IMR-90 (cell line): ENCODE data around the gene ZNHIT1. TPM values are rescaled to one million over a fixed set of nuclear protein-coding genes. Genes with fewer than 3 reads are reported as not detected.

Source experiments
- ATAC-seq: fragments of 200-7000 bp; cut with Tn5 transposase; 2 replicates; pipeline ENCODE4 v1.9.1; 2020; ENCODE audit warnings: low read depth, mild to moderate bottlenecking, moderate library complexity
- BruUV-seq: library from RNA; stranded (reverse); fragments of 400-500 nt; replicated peaks from 2 replicates; lab custom pipeline; 2021; lab: Mats Ljungman, UMichigan
- CTCF ChIA-PET: fragments of 300-600 bp; formaldehyde crosslinking; extraction: SDS; loops from one replicate; lab custom pipeline; 2021; ENCODE audit warnings: antibody characterized with exemption; lab: Yijun Ruan, JAX
- POLR2A ChIA-PET: fragments of 300-600 bp; sonication (Branson Sonifier 250); formaldehyde crosslinking; loops from one replicate; lab custom pipeline; 2022; ENCODE audit warnings: antibody characterized with exemption; ENCODE audit not compliant: unreplicated experiment; lab: Charles Lee
- DNase-seq: peaks from one replicate; pipeline ENCODE4 v3.0.0; 2013
- H2AFZ ChIP-seq: replicated peaks from 2 replicates; pipeline ENCODE3; 2013; ENCODE audit warnings: low read length, mild to moderate bottlenecking; ENCODE audit not compliant: poor library complexity
- H2AK5ac ChIP-seq: 2 replicates; pipeline ENCODE4 v1.6.1; 2013; ENCODE audit warnings: low read depth, low read length, inconsistent platforms
- H2AK9ac ChIP-seq: replicated peaks from 2 replicates; pipeline ENCODE3; 2013; ENCODE audit warnings: mild to moderate bottlenecking, low read depth, low read length, moderate library complexity; ENCODE audit not compliant: poor library complexity
- H2BK120ac ChIP-seq: 2 replicates; pipeline ENCODE4 v1.6.1; 2013; ENCODE audit warnings: low read depth, low read length, inconsistent platforms
- H2BK15ac ChIP-seq: 3 replicates; pipeline ENCODE4 v1.6.1; 2013; ENCODE audit warnings: low read depth, low read length, inconsistent platforms
- H2BK20ac ChIP-seq: 2 replicates; pipeline ENCODE4 v1.6.1; 2013; ENCODE audit warnings: low read depth, mild to moderate bottlenecking, inconsistent platforms, low read length, moderate library complexity
- H2BK5ac ChIP-seq: 2 replicates; pipeline ENCODE4 v1.6.1; 2013; ENCODE audit warnings: mild to moderate bottlenecking, low read depth, low read length, inconsistent platforms; ENCODE audit not compliant: poor library complexity, severe bottlenecking
- H3K14ac ChIP-seq: replicated peaks from 2 replicates; pipeline ENCODE4 v1.6.1; 2013; ENCODE audit warnings: low read depth, low read length, inconsistent platforms
- H3K18ac ChIP-seq: 2 replicates; pipeline ENCODE4 v1.6.1; 2013; ENCODE audit warnings: low read depth, low read length, control low read depth
- H3K23ac ChIP-seq: 2 replicates; pipeline ENCODE4 v1.6.1; 2013; ENCODE audit warnings: low read depth, low read length, inconsistent platforms
- H3K27ac ChIP-seq: 2 replicates; pipeline ENCODE4 v1.5.1; 2013; ENCODE audit warnings: mild to moderate bottlenecking, control low read depth, low read length; ENCODE audit not compliant: insufficient read depth
- H3K27me3 ChIP-seq: 2 replicates; pipeline ENCODE4 v1.6.1; 2013; ENCODE audit warnings: low read length; ENCODE audit not compliant: control insufficient read depth, insufficient read depth
- H3K36me3 ChIP-seq: 2 replicates; pipeline ENCODE4 v1.6.1; 2013; ENCODE audit warnings: low read length, mixed read lengths; ENCODE audit not compliant: control insufficient read depth, insufficient read depth
- H3K4ac ChIP-seq: 2 replicates; pipeline ENCODE4 v1.6.1; 2013; ENCODE audit warnings: low read depth, low read length, inconsistent platforms
- H3K4me1 ChIP-seq: 2 replicates; pipeline ENCODE4 v1.6.1; 2013; ENCODE audit warnings: low read length, mixed read lengths; ENCODE audit not compliant: control insufficient read depth, insufficient read depth
- H3K4me2 ChIP-seq: 2 replicates; pipeline ENCODE4 v1.6.1; 2013; ENCODE audit warnings: low read depth, mild to moderate bottlenecking, control low read depth, low read length, moderate library complexity
- H3K4me3 ChIP-seq: 2 replicates; pipeline ENCODE4 v1.5.1; 2013; ENCODE audit warnings: low read depth, mild to moderate bottlenecking, control low read depth, low read length, moderate library complexity; ENCODE audit not compliant: insufficient read depth
- H3K56ac ChIP-seq: 2 replicates; pipeline ENCODE4 v1.6.1; 2013; ENCODE audit warnings: low read length, inconsistent platforms; ENCODE audit not compliant: insufficient read depth; ENCODE audit errors: extremely low read depth
- H3K79me1 ChIP-seq, 2 experiments: 2 replicates each; pipeline ENCODE4 v1.6.1; 2013; ENCODE audit warnings: low read length in 2 of 2, inconsistent platforms in 1 of 2, low read depth in 1 of 2
- H3K9ac ChIP-seq: 2 replicates; pipeline ENCODE4 v1.6.1; 2013; ENCODE audit warnings: low read depth, low read length, control low read depth
- H3K9me1 ChIP-seq: 2 replicates; pipeline ENCODE4 v1.6.1; 2013; ENCODE audit warnings: low read length, inconsistent platforms; ENCODE audit not compliant: insufficient read depth
- H3K9me3 ChIP-seq: 2 replicates; pipeline ENCODE4 v1.6.1; 2013; ENCODE audit warnings: low read length; ENCODE audit not compliant: control insufficient read depth, insufficient read depth
- H4K20me1 ChIP-seq: 2 replicates; pipeline ENCODE4 v1.6.1; 2013; ENCODE audit warnings: low read length, inconsistent platforms; ENCODE audit not compliant: insufficient read depth
- H4K5ac ChIP-seq: 2 replicates; pipeline ENCODE4 v1.6.1; 2013; ENCODE audit warnings: mild to moderate bottlenecking, low read depth, low read length, control low read depth
- H4K8ac ChIP-seq, 2 experiments: 2 replicates each; pipeline ENCODE4 v1.6.1; 2013; ENCODE audit warnings: low read depth in 2 of 2, low read length in 2 of 2, control low read depth in 1 of 2, inconsistent platforms in 1 of 2
- H4K91ac ChIP-seq: 2 replicates; pipeline ENCODE4 v1.6.1; 2013; ENCODE audit warnings: low read depth, low read length, inconsistent platforms; ENCODE audit not compliant: insufficient read depth
- BHLHE40 ChIP-seq: fragments of 150-350 bp; IDR thresholded peaks from 2 replicates; pipeline ENCODE4 v1.6.1; 2016; ENCODE audit warnings: mild to moderate bottlenecking, low read depth, low read length
- FOS ChIP-seq: fragments of 150-350 bp; IDR thresholded peaks from 2 replicates; pipeline ENCODE4 v1.6.1; 2016; ENCODE audit warnings: low read depth, low read length
- NFE2L2 ChIP-seq: fragments of 150-350 bp; IDR thresholded peaks from 2 replicates; pipeline ENCODE4 v1.6.1; 2016; ENCODE audit warnings: low read depth, mild to moderate bottlenecking, low read length
- RFX5 ChIP-seq: IDR thresholded peaks from 2 replicates; pipeline ENCODE4 v1.8.0; 2012; ENCODE audit warnings: low read depth, mild to moderate bottlenecking, low read length, moderate library complexity
- WGBS, 2 experiments: methylation state at CpG; one replicate each; pipeline versions ENCODE4 v1.1.5 to v1.1.7; 2013; ENCODE audit warnings: missing lambda C conversion rate in 2 of 2; ENCODE audit not compliant: insufficient read length in 1 of 2; ENCODE audit errors: extremely low coverage in 2 of 2; 5-methylcytosine and 5-hydroxymethylcytosine counted together
- dilution Hi-C: fragments of 300-500 bp; cut with HindIII; formaldehyde crosslinking; loops from one replicate; pipeline ENCODE4 v1.14.3; 2018; ENCODE audit warnings: low sequenced_read_pairs; ENCODE audit not compliant: unreplicated experiment
- in situ Hi-C: fragments of 300-500 bp; cut with MboI; formaldehyde crosslinking; loops from 3 replicates; pipeline ENCODE4 v1.14.3; 2019; ENCODE audit warnings: low sequenced_read_pairs, inconsistent platforms, mixed read lengths
- intact Hi-C: fragments of 100-400 bp; cut with micrococcal nuclease; formaldehyde crosslinking; loops from 2 replicates; pipeline ENCODE4 v1.10.0; 2022
- polyA plus RNA-seq, 3 experiments: library from polyadenylated mRNA; depleted of rRNA; stranded (reverse); fragments of >200 nt; gene quantifications; 2 replicates each; pipeline ENCODE4 v1.2.3, GENCODE V29; 2012; ENCODE audit warnings: low replicate concordance in 1 of 3
- total RNA-seq: library from RNA; depleted of rRNA; stranded (reverse); fragments of >200 nt; gene quantifications from 2 replicates; pipeline ENCODE4 v1.2.3, GENCODE V29; 2012

Gene ZNHIT1
- total and polyA plus RNA-seq, 2 of the 4 experiments (the other 2 are of a cell fraction) = 31.7 to 47.1 TPM

GRCh38 chr7:101189109-101189508 lies 28.9 kb upstream of the ZNHIT1 start:
- no peak overlapping the region for H3K18ac ChIP-seq
- ATAC-seq (no peak), DNase-seq (no peak)
- CTCF ChIA-PET = interaction anchor here (0.7 kb wide), 1 partner anchor 29 kb away, joined by 3 read pairs; no protein-coding TSS in a partner anchor
- no peak overlapping the region for H4K91ac ChIP-seq
- H2BK15ac ChIP-seq = no peak overlapping the region
- BruUV-seq = no TSS peak
- H3K36me3 ChIP-seq = no peaks in the 10 kb centered on the region
- no peak overlapping the region for H2BK120ac ChIP-seq
- H3K23ac ChIP-seq = no peak overlapping the region
- no peak overlapping the region for H3K9ac ChIP-seq
- H2AK9ac ChIP-seq = no peak overlapping the region
- H3K9me3 ChIP-seq = no peaks in the 10 kb centered on the region
- H4K20me1 ChIP-seq = no peaks in the 10 kb centered on the region
- no peak overlapping the region for H3K4me2 ChIP-seq
- no peak overlapping the region for H3K56ac ChIP-seq
- H2AFZ ChIP-seq = no peak overlapping the region
- POLR2A ChIA-PET = interaction anchor here (0.7 kb wide), 1 partner anchor 31 kb away, joined by 5 read pairs; no protein-coding TSS in a partner anchor
- TF ChIP-seq FOS = no peak
- no peak for TF ChIP-seq RFX5
- TF ChIP-seq NFE2L2 = no peak
- TF ChIP-seq BHLHE40 = no peak
- in situ Hi-C loops = loop anchor here (5.0 kb wide), 1 partner anchor 42 kb away; no protein-coding TSS in a partner anchor
- no peak overlapping the region for H3K14ac ChIP-seq
- H3K79me1 ChIP-seq = no peaks in the 10 kb centered on the region
- H2AK5ac ChIP-seq = no peak overlapping the region
- no peak overlapping the region for H4K5ac ChIP-seq
- intact Hi-C loops = no loop called here
- H4K8ac ChIP-seq = no peak overlapping the region
- 82% methylated on average over 5 of the region's 8 CpGs; no CpG with 5 or more reads in 1 of the 2 experiments for WGBS, 2 experiments
- H3K27me3 ChIP-seq = peaks cover 6% of the 10 kb centered on the region; the same call in 1 of the 2 replicates
- no peaks in the 10 kb centered on the region for H3K4me1 ChIP-seq
- no peak overlapping the region for H3K4me3 ChIP-seq
- no peak overlapping the region for H3K27ac ChIP-seq
- H3K9me1 ChIP-seq = peaks cover 7% of the 10 kb centered on the region; the same call in 1 of the 2 replicates
- dilution Hi-C loops = no loop called here
- H2BK20ac ChIP-seq = no peak overlapping the region
- no peak overlapping the region for H2BK5ac ChIP-seq
- no peak overlapping the region for H3K4ac ChIP-seq
